SK-N-MC (cell line): ENCODE results near the gene ANXA1.

Experiments
- DNase-seq: peaks from one replicate; pipeline ENCODE4 v3.0.0-alpha.2; 2011; ENCODE audit warnings: low read depth, low spot score
- H3K27ac ChIP-seq: fragments of 200-600 bp; sonication (generic); 2 replicates; pipeline ENCODE4 v1.5.1; 2016; ENCODE audit warnings: mixed run types
- H3K36me3 ChIP-seq: fragments of 200-600 bp; sonication (generic); 2 replicates; pipeline ENCODE4 v1.6.1; 2017; ENCODE audit warnings: antibody characterized with exemption, low read length, mixed read lengths; ENCODE audit not compliant: insufficient read depth
- H3K4me3 ChIP-seq: fragments of 200-600 bp; sonication (generic); 2 replicates; pipeline ENCODE4 v1.5.1; 2016
- H3K9ac ChIP-seq: fragments of 200-600 bp; sonication (generic); 2 replicates; pipeline ENCODE4 v1.8.0; 2017; ENCODE audit warnings: mixed run types, mixed read lengths; ENCODE audit not compliant: insufficient read length
- H3K9me3 ChIP-seq: fragments of 200-600 bp; sonication (generic); 2 replicates; pipeline ENCODE4 v1.6.1; 2017; ENCODE audit warnings: low read depth, mild to moderate bottlenecking, antibody characterized with exemption, low read length, moderate library complexity, mixed read lengths
- EZH2 ChIP-seq: fragments of 200-600 bp; sonication (generic); IDR thresholded peaks from one replicate; pipeline ENCODE4 v1.6.1; 2017; ENCODE audit warnings: antibody characterized with exemption
- FOXP2 ChIP-seq: optimal IDR thresholded peaks from 2 replicates; pipeline ENCODE3; 2011; ENCODE audit warnings: mild to moderate bottlenecking, moderate library complexity; ENCODE audit not compliant: insufficient read depth; ENCODE audit errors: extremely low read length, control extremely low read depth
- POLR2AphosphoS5 ChIP-seq: IDR thresholded peaks from 2 replicates; pipeline ENCODE4 v1.6.1; 2012; ENCODE audit warnings: mild to moderate bottlenecking, low read depth, low read length, borderline replicate concordance

The ANXA1 gene

GRCh38 chr9:73133921-73134407, 17.7 kb upstream of the ANXA1 start:
- 0 out of 2 replicates have a peak overlapping the region, but pooled peaks have one; percentile 99 for H3K27ac ChIP-seq
- no peak overlapping the region for H3K4me3 ChIP-seq
- H3K9ac ChIP-seq = no peak overlapping the region
- no peaks in the 10 kb centered on the region; the same call in 1 of the 2 replicates for H3K9me3 ChIP-seq
- TF ChIP-seq FOXP2 (peak; percentile 21), POLR2AphosphoS5 (no peak)
- no peak for DNase-seq
- no peaks in the 10 kb centered on the region for H3K36me3 ChIP-seq

GRCh38 chr9:73135394-73135793, 16.3 kb upstream of the ANXA1 start:
- TF ChIP-seq POLR2AphosphoS5 (no peak), FOXP2 (no peak), EZH2 (no peak)
- Histone ChIP-seq H3K4me3 (no peak overlapping the region), H3K9me3 (no peaks in the 10 kb centered on the region; the same call in 1 of the 2 replicates), H3K27ac (0 out of 2 replicates have a peak overlapping the region, but pooled peaks have one; percentile 12), H3K9ac (no peak overlapping the region), H3K36me3 (no peaks in the 10 kb centered on the region)
- no peak for DNase-seq

- TF ChIP-seq FOXP2 (no peak), EZH2 (no peak)
- H3K9me3 ChIP-seq = no peaks in the 10 kb centered on the region; the same call in 1 of the 2 replicates
- no peak for DNase-seq
Observed at GRCh38 chr9:73137286-73137899, 14.3 kb upstream of the ANXA1 start.

GRCh38 chr9:73137914-73138313, 13.8 kb upstream of the ANXA1 start:
- H3K36me3 ChIP-seq = no peaks in the 10 kb centered on the region
- DNase-seq = no peak
- H3K4me3 ChIP-seq = no peak overlapping the region
- TF ChIP-seq FOXP2 (no peak), EZH2 (no peak), POLR2AphosphoS5 (no peak)
- no peaks in the 10 kb centered on the region; the same call in 1 of the 2 replicates for H3K9me3 ChIP-seq
- no peak overlapping the region for H3K27ac ChIP-seq
- H3K9ac ChIP-seq = no peak overlapping the region

More at GRCh38 chr9:73137286-73137899, 14.3 kb upstream of the ANXA1 start:
- H3K9ac ChIP-seq = no peak overlapping the region
- no peaks in the 10 kb centered on the region for H3K36me3 ChIP-seq
- no peak overlapping the region for H3K27ac ChIP-seq
- no peak overlapping the region for H3K4me3 ChIP-seq

GRCh38 chr9:73138516-73138915, 13.1 kb upstream of the ANXA1 start:
- Histone ChIP-seq H3K27ac (no peak overlapping the region), H3K36me3 (no peaks in the 10 kb centered on the region), H3K4me3 (no peak overlapping the region), H3K9ac (no peak overlapping the region), H3K9me3 (no peaks in the 10 kb centered on the region; the same call in 1 of the 2 replicates)
- no peak for TF ChIP-seq FOXP2
- TF ChIP-seq EZH2 = no peak
- no peak for TF ChIP-seq POLR2AphosphoS5
- no peak for DNase-seq

- peak overlapping the region; percentile 67 for H3K27ac ChIP-seq
- H3K36me3 ChIP-seq = no peaks in the 10 kb centered on the region
- no peak for TF ChIP-seq POLR2AphosphoS5
- TF ChIP-seq FOXP2 = no peak
- TF ChIP-seq EZH2 = no peak
- H3K4me3 ChIP-seq = no peak overlapping the region
- no peak overlapping the region for H3K9ac ChIP-seq
- no peak for DNase-seq
- H3K9me3 ChIP-seq = no peaks in the 10 kb centered on the region
Observed at GRCh38 chr9:73141282-73141681, 10.4 kb upstream of the ANXA1 start.

- no peaks in the 10 kb centered on the region for H3K9me3 ChIP-seq
- H3K4me3 ChIP-seq = peak overlapping the region; percentile 66
- no peaks in the 10 kb centered on the region for H3K36me3 ChIP-seq
- TF ChIP-seq POLR2AphosphoS5 (peak; percentile 52; the same call in 1 of the 2 replicates), FOXP2 (no peak), EZH2 (no peak)
- peak overlapping the region; percentile 99 for H3K27ac ChIP-seq
- peak; percentile 89 for DNase-seq
- H3K9ac ChIP-seq = peak overlapping the region; percentile 70
Observed at GRCh38 chr9:73143711-73144328, 7.8 kb upstream of the ANXA1 start.

GRCh38 chr9:73146111-73146815, 5.4 kb upstream of the ANXA1 start:
- Histone ChIP-seq H3K27ac (peak overlapping the region; percentile 99), H3K4me3 (no peak overlapping the region), H3K9me3 (no peaks in the 10 kb centered on the region), H3K9ac (no peak overlapping the region), H3K36me3 (no peaks in the 10 kb centered on the region)
- DNase-seq = no peak
- TF ChIP-seq POLR2AphosphoS5 (no peak), FOXP2 (no peak), EZH2 (no peak)
